ENCODE measurements around the gene OMA1. TPM values are rescaled to one million over a fixed set of nuclear protein-coding genes. Genes with fewer than 3 reads are reported as not detected.

OMA1 gene
- total and polyA plus RNA-seq, 9 donors = 8.1 to 51.5 (median 35.6) TPM

DNA sequence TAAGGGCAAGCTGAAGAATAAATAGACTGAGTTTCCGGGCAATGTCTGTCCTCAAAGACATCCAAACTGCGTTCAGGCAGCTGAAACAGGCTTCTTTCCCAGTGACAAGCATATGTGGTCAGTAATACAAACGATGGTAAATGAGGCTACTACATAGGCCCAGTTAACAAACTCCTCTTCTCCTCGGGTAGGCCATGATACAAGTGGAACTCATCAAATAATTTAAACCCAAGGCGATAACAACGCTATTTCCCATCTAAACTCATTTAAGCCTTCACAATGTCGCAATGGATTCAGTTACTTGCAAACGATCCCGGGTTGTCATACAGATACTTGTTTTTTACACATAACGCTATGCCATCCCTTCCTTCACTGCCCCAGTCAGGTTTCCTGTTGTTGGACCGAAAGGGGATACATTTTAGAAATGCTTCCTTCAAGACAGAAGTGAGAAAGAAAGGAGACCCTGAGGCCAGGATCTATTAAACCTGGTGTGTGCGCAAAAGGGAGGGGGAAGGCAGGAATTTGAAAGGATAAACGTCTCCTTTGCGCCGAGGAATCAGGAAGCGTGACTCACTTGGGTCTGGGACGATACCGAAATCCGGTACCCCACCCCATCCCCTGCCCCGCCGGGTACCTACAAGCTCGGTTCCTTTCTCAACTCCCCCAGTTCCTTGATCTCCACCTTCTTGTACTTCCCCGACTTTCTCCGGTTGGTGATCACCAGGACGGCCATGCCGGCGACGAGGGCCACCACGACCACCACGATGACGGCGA is 29.2 kb upstream of the OMA1 start:
- H3K27me3 ChIP-seq = no peaks in the 10 kb centered on the region
- peaks cover 6% of the 10 kb centered on the region for H3K4me1 ChIP-seq (ENCODE audit: insufficient read depth)
- H3K36me3 ChIP-seq = no peaks in the 10 kb centered on the region
- TF ChIP-seq CTCF (IDR thresholded peaks at IDR 0.05) (no peak), EP300 (IDR thresholded peaks at IDR 0.05) (no peak), POLR2A (IDR thresholded peaks at IDR 0.05) (no peak)
- WGBS, 3 donors = 47 to 55% (median 49%) methylated on average over 32 of the region's 32 CpGs
- H3K27ac ChIP-seq = no peak overlapping the region
- H3K9me3 ChIP-seq = no peaks in the 10 kb centered on the region
- no peak for DNase-seq
- H3K4me3 ChIP-seq = peak overlapping the region; percentile 29
- intact Hi-C loops (cut with DNase I) = no loop called here

GRCh38 chr1:58574816-58575215 is 28.3 kb upstream of the OMA1 start:
- H3K27ac ChIP-seq = no peak overlapping the region
- no peaks in the 10 kb centered on the region for H3K27me3 ChIP-seq
- peaks cover 6% of the 10 kb centered on the region for H3K4me1 ChIP-seq (ENCODE audit: insufficient read depth)
- H3K36me3 ChIP-seq = no peaks in the 10 kb centered on the region
- TF ChIP-seq CTCF (IDR thresholded peaks at IDR 0.05) = no peak
- no peaks in the 10 kb centered on the region for H3K9me3 ChIP-seq
- no peak for DNase-seq
- H3K4me3 ChIP-seq = no peak overlapping the region
- intact Hi-C loops (cut with DNase I) = no loop called here
- 89 to 93% (median 90%) methylated on average over 2 of the region's 2 CpGs for WGBS, 3 donors

- Histone ChIP-seq H3K9me3 (no peaks in the 10 kb centered on the region), H3K36me3 (no peaks in the 10 kb centered on the region), H3K27ac (no peak overlapping the region), H3K27me3 (no peaks in the 10 kb centered on the region), H3K4me3 (no peak overlapping the region), H3K4me1 (ENCODE audit: insufficient read depth) (peaks cover 6% of the 10 kb centered on the region)
- TF ChIP-seq POLR2A (IDR thresholded peaks at IDR 0.05) = no peak
- TF ChIP-seq CTCF (IDR thresholded peaks at IDR 0.05) = no peak
- TF ChIP-seq EP300 (IDR thresholded peaks at IDR 0.05) = no peak
- intact Hi-C loops (cut with DNase I) = no loop called here
- no peak for DNase-seq
- 56 to 73% (median 63%) methylated on average over 4 of the region's 4 CpGs for WGBS, 3 donors
Observed at GRCh38 chr1:58573705-58574591, 27.4 kb upstream of the OMA1 start.

- Histone ChIP-seq H3K27ac (no peak overlapping the region), H3K4me1 (ENCODE audit: insufficient read depth) (peaks cover 6% of the 10 kb centered on the region), H3K36me3 (no peaks in the 10 kb centered on the region), H3K4me3 (no peak overlapping the region), H3K9me3 (no peaks in the 10 kb centered on the region), H3K27me3 (no peaks in the 10 kb centered on the region)
- WGBS, 3 donors = 79 to 90% (median 81%) methylated on average over 2 of the region's 2 CpGs
- no peak for DNase-seq
- intact Hi-C loops (cut with DNase I) = no loop called here
- TF ChIP-seq CTCF (IDR thresholded peaks at IDR 0.05) (no peak), EP300 (IDR thresholded peaks at IDR 0.05) (no peak), POLR2A (IDR thresholded peaks at IDR 0.05) (no peak)
Observed at GRCh38 chr1:58573138-58573537, 26.6 kb upstream of the OMA1 start.

Data from ovary (tissue), 9 donors.